HG02610 (cell line): ENCODE results near the gene SLC39A11.
"Not testable (repeated sequence)": the region's sequence is repeated elsewhere in the genome, so short reads cannot be mapped to it uniquely, and the experiment has no call there.

Source experiments
- ATAC-seq: cut with Tn5 transposase; IDR thresholded peaks from one replicate; pipeline ENCODE4 v1.9.1; 2021; ENCODE audit warnings: mild to moderate bottlenecking, moderate library complexity; ENCODE audit not compliant: unreplicated experiment

SLC39A11 gene

DNA sequence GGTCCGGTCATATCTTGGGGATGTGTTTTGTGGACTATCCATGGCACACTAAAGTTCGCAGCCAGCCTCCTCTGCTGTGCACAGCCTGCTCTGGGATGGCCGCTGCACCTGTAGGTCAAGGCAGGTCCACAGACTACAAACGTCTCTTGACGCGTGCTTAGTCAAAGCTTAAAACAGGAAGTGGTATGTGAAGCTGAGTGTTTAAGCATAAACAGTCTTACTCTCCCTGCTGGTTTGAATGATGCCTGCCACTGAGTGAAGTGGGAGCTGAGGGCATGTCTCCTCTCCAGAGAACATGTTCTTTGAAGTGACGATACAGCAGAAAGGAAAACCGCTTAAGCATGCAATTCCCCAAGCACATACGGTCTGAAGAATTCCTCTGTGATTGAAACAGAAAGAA lies 365.6 kb downstream of the SLC39A11 start:
- ATAC-seq: peak; percentile 96

DNA sequence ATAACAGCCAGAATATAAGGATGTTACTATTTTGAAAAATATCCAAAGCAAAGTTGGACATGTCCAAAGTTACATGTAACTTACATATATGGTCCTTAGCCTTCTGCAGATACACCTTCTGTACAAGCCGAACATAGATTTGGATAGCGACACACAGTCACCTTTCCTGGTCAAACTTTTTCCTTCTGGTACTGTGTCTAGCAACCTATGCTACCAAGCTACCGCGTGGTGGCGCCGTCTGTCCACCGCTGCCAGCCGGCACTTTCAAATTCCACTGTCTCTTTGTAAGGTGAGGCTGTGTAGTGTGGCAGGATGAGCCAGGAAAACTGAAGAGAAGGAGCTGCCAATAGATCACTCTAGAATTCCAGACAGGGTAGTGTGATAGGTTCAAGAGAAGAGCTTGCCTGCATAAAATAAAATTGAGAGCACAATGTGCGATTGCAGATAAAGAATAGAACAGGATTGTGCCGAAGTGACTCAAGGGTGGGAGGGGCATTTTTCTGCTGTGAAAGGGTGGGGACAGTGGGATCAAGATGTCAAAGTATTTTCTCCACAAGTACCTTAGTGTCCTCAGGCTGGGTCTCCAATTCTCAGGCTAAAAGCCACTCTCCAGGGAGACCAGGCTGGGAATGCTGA lies 366.9 kb downstream of the SLC39A11 start:
- peak; percentile 25 for ATAC-seq

DNA sequence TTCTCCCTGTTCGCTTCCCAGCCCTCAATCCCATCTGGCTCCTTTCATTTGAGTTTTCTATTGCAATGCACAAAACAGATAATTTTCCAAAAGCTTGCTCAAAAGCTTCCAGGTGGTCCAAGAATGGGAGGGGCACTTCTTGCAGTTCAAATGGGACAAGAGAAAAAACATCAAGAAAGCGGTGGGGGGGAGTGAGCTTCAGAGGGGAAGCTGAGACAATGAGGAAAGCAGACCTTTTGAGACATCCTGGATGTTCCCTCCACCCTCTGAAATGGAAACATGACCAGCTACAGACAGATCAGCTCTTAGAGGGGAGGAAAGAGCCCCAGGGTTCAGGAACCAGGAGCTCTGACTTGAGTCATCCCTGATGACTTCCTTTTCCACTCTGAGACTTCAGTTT lies 368.2 kb downstream of the SLC39A11 start:
- ATAC-seq: no peak

DNA sequence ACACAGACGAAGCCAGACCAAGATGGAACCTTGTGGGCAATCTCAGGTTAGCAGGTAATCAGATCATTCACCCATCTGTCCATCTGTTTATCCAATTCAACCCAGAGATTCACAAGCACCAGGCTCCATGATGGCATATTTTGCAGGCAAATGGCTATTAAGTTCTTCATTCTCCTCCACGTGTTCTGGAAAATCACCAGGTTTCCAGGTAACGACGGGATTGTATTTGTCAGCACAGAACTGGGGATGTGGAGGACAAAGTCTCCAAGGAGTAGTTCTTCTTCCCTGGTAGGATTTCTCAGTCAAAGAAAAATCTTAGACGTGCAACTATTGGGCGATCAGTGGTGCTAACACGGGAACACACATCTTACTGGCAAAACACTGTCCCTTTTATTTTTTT lies 368.8 kb downstream of the SLC39A11 start:
- no peak for ATAC-seq

DNA sequence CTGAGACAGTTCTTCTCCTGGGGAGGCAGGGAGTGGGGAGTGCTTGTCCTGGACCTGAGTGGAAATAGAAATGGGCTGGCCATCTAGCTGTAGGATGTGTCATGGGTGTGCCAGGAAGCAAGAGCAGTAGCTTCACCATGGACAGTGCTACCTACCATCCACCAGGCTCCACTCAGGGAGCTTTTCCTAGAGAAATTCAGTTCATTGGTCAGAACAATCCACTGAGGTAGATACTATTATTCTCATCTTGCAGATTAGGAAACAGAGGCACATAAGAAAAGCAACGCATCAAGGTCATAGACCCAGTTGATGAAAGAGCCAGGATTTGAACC lies 372.0 kb downstream of the SLC39A11 start:
- no peak for ATAC-seq

DNA sequence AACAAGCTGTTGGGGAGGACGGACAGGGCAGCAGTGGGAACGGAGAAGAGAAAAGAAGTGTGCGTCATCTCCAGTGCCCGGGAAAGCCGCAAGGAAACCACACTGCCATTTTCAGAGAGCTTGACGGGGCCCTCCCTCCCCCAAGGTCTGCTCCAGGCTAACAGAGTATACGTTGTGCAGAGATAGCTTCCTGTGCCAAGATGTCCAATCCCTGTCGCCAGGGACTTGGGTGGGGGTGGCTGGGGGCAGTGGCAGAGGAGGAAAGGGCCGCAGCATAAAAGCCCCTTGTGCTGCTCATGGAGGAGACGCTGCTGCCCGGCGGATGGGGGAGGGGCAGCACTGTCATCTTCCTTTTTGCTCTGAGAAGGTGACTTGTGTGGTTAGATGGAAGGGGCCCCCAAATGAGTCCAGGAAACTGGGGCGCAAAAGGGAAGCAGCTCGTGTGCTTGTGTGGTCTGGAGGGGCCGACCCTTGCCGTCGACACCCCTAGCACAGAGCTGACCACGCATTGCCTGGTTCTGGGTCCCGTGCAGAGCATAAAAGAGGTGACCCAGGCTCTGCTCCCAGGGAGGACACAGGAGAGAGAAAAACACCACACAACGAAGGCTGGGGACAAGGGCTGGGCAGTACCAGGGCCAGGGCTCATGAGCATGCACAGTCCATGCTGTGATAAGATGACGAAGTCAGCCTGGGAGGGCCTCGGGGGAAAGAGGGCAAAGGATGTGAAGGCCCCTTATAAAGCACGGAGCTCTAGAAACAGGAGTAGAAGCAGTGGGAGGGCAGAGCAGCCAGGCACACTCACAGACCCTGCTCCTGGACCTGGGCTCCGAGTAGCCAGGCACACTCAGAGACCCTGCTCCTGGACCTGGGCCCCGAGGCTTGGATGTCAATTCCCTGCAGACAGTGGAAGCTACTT lies 372.7 kb downstream of the SLC39A11 start:
- ATAC-seq: peak; percentile 79

DNA sequence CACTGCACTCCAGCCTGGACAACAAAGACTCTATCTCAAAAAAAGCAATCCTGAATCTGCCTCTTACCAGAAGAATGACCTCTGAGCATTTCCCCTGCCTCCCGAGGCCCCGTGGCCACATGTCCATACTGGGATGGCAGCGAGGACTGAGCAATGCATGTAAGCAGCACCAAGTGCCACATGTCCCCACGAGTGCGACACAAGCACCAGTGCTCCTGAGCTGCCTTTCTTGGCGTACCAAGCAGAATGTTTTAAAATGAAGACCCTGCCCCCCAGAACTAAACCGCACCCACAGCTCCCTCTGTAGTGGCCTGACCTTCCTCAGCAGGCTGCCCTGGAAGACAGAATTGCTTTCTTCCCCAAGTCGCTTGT lies 373.3 kb downstream of the SLC39A11 start:
- no peak for ATAC-seq

DNA sequence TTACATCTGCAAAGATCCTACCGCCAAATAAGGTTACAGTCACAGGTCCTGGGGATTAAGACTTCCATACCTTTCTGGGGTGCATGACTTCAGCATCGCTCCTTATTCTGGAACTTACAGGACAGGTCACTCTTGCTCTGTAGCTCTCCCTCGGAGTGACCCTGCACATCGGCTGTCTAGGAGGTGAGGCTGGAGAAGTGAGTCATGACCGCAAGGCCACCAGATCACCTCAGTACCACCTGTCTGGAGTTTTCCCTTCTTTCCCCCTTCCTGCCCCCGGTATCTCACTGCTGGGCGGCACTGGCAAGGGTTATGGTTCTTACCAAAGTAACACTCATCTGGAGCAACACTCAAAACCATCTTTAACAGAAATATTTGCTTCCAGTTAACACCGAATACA lies 374.8 kb downstream of the SLC39A11 start:
- ATAC-seq: no peak

DNA sequence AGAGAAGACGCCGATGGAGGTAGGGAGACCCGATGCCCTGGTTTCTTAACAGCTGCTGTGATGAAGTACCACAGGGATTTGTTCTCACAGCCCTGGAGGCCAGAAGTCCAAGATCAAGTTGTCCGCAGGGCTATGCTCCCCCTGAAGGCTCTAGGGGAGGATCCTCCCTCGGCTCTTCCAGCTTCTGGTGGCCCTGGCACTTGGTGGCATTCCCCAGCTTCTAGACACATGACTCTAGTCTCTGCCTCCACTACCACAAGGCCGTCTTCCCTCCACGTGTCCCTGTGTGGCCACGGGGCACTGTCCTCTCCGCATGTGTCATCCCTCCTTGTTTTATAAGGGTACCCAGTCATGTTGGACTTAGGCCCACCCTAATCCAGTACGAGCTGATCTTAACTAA lies 375.2 kb downstream of the SLC39A11 start:
- ATAC-seq: no peak

DNA sequence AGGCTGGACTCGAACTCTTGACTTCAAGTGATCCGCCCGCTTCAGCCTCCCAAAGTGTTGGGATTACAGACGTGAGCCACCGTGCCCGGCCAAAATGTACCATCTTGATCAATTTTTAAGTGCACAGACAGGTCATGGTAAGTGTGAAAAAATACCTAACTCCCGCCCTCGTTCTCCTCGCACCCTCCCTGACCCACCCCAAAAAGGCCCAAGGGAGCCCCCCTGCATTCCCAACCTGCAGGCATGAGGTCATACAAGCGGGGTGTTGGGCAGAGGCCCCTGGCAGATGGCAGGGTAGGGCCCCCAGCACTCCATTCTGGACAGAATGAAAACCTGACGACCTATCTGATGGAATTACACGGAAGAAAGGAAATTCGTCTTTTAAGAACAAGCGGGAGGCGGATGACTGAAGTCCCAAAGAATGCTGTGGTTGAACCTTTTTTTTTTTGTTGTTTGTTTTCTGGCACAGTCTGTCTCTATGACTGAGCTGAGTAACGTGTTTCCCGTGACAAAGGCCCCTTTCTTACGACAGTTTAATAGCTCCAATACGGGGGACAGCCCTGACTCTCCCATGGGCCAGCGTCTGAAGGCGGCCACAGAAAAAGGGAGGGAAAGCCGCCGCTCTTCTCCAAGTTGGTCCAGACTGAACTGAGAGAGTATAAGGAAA lies 376.4 kb downstream of the SLC39A11 start:
- ATAC-seq: no peak

DNA sequence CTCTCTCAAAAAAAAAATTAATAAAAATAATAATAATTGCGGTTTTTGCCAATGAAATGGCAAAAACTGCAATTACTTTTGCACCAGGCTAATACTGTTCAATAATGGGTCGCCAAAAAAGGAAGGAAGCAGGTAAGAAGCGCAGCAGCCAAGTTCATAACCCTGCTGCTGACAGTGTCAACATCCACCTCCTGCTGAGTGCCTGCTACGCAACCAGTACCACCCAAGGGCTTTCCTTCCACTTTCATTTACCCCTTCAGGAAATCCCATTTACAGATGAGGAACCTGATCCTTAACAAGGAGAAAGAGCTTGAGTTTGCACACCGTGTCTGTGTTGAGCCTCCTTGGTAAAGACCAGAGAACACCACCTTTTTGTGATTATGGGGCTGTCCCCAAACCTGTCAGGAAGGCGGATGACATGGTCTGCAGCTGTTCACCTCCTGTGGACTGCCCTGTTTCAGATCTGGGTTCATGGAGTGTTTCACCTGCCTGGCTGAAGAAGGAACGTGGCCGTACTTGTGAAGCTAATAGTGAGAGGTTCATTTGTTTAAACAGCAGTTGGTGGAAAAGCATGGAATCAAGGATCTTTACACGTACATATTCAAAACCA lies 378.0 kb downstream of the SLC39A11 start:
- no peak for ATAC-seq

DNA sequence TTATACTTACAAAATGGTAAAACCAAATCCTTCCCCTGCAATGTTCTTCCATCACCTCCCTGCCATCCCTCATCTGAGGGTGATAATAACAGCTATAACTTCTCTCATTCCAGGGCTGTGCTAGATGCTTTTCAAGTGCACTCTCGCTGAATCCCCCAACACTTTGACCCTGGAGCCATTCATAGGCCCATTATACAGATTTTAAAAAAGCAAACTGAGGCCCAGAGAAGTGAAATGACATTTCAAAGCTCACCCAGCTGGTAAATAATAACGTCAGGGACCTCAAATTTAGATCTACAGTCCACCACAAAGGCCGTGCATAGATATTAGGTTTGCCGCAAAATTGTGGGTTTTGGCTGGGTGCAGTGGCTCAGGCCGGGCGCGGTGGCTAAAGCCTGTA lies 378.8 kb downstream of the SLC39A11 start:
- ATAC-seq: no peak

DNA sequence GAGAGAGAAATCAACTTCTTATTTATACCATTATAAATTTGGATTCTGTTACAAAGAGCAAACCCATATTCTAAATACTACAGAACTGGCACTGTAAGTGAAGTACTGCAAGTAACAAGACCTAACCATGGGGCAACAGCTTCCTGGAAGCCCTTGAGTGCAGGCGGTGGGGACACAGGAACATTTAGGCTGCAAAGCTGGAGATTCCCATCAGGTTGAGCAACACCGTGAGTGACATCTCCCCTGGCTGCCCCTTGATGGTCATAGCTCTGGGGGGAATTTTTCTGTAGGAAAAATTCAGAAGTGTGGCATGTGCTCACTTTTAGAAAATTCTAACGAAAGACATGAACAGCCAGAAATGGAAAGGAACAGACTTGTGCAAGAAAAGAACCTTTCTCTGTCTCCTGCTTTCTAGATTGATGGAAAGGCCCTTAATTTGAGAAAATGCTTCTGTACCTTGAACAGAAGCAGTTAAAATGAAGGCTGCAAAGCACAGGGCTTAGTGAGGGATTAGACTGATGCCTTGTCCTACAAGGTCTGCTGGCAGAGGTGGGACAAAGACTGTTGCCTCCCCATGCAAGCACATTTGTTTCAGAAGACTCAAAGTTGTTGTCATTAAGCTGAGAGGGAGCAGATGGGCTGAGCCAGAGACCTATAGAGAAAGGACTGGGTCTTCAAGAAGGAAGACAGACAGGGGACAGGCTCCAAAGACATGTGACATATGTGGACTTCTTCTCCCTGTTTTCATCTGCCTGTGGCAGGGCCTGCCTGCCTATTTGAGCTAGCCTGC lies 380.8 kb downstream of the SLC39A11 start:
- ATAC-seq: no peak

DNA sequence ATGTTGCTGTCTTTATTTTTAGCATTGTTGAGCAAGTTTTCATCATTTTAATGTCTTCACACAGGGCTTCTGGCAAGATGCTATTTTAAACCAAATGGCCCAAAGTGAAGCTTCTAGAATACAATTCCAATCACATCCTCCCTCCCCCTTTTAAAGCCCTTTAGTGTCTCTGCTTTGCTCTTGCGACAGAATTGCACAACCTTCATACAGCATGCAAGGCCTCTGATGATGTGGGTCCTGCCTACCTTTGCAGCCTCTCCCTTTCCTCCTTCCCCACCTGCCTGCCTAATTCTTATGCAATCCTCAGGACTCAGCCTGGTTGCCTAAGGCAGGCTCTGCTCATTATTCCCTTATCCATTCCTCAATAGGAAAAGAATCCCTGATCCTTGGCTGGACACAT lies 381.7 kb downstream of the SLC39A11 start:
- ATAC-seq: no peak

DNA sequence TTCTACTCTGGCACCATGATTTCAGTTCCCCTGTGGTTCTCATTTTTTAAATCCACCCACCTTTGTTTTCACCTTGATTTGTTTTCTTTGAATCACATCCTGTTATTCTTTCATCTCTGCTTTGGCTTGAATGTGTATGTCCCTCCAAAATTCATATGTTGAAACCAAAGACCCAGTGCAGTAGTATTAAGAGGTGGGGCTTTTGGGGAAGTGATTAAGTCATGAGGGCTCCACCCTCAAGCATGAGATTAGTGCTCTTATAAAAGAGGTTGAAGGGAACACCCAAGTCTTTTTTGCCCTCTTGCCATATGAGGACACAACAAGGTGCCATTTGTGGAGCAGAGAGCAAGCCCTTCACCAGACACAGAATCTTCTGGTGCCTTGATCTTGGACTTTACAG lies 382.3 kb downstream of the SLC39A11 start:
- ATAC-seq: no peak

DNA sequence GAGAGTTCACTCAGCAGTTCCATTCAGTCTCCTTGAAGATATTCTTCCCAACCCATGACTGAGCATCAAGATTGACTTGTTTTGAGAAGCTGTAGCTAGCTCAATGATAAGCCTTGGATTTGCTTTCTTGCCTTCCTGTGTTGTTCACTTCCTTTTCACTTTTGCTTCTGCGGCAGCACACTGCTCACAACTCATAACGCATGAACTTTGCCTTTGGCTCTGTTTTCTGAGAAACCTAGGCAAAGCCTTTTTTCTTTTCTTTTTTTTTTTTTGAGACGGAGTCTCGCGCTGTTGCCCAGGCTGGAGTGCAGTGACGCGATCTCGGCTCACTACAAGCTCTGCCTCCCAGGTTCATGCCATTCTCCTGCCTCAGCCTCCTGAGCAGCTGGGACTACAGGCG lies 383.8 kb downstream of the SLC39A11 start:
- ATAC-seq: not testable (repeated sequence)

DNA sequence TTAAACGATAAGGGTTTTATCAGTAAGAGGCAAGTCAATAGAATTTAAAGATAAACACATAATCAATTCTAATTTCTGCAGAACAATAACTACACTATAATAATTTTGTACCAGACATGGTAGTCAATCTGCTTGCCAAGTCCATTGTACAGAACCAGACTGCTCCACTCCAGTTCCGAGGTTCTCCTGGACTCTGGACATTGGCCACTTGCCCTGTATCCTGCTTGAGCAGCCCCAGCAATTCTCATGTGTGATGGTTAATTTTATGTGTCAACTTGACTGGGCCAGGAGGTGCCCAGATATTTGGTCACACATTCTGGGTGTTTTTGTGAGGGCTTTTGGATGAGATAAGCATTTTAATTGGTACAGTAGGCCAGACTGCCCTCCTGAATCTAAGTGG lies 384.6 kb downstream of the SLC39A11 start:
- no peak for ATAC-seq

DNA sequence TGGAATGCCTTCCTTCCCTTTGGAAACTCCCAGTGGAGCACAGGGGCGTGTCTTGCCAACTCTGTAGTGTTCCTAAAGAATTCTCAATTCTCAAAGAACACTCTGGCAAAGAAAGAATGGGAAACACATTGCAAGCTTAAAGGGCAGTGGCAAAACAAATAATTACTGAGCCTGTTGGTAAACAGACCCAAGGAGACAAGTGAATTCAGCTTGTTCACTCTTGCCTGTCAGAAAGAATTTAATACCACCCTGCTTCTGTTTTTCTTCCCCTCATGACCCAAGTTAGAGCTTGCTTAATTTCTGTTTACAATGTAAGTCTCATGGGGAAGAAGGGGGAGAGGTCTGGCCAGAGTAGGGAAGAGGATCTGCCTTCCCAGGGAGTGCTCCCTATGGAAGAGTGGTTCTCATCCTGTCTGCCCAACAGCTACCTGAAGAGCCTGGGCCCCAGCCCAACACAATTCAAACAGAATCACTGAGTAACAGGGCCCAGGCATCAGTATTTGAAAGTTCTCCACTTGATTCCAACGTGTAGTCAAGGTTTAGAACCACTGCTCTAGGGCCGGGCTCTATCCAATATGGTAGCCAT lies 386.0 kb downstream of the SLC39A11 start:
- ATAC-seq: no peak

DNA sequence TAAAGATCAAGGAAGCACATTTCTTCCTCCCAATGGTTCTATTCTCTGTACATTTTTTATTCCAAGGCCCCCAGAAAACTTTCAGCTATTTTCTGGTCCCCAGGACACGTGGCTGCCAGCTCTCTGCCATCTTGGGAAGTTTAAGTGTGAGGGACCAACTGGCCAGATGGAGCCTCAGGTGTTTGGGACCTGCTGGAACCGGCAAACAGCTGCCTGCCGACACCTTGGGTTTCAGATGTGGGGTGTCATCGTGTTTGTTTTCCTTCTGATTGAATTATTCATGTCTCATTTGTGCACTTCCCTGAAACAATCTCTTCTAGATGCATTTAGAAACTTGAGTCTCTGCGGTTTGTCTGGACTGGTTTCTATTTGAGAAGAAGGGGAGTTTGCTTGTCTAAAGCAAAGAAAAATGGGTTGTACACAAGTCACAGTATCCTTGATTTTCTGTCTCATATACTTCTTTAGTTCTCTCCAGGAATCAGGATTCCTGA lies 386.5 kb downstream of the SLC39A11 start:
- no peak for ATAC-seq

DNA sequence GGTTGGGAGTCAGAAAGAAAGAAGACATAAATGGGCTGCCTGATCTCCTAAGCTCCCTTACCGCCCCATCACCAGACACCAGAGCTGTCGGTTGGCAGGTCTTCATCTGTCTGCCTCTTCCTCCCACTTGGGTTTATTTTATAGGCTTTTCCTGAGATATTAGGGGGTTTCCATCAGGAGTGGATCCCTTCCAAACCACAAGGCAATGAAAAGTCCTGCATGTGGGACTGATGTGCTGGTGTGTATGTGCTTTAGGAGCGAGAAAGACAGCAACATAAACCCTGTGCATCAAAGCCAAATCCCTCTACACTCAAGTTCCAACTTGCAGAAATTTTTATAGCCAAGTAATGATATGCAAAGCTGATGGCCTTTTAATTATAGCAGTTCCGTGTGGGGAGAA lies 389.5 kb downstream of the SLC39A11 start:
- ATAC-seq: no peak
